Measurements from ENCODE around the gene CASP2. TPM values are rescaled to one million over a fixed set of nuclear protein-coding genes. Genes with fewer than 3 reads are reported as not detected.

Gene CASP2
- total RNA-seq, 1 experiment from 2014 or later, result 13.1 TPM

DNA sequence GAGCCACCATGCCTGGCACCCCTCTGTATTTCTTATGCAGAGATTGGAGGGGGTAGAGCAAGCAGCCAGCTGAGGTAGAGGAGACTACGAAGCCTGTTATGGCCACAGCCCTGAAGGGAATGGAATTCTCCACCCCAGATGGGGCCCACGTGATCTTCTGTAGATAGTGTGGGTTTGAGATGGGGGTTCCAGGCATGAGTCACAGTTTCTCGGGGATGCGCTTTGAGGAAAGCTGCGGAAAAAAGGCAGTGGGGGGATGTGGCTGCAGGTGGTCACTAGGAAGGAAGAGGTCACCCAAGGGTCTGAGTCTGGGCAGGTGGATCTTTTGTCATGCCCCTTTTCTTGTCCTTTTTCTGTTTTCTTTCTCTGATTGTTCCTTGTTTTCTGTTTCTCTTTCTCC, 62.9 kb downstream of the CASP2 start:
- peaks cover 5% of the 10 kb centered on the region; the same call in 1 of the 2 replicates for H3K27me3 ChIP-seq (ENCODE audit: control insufficient read depth, insufficient read depth, low read length)
- DNase-seq, result no peak

DNA sequence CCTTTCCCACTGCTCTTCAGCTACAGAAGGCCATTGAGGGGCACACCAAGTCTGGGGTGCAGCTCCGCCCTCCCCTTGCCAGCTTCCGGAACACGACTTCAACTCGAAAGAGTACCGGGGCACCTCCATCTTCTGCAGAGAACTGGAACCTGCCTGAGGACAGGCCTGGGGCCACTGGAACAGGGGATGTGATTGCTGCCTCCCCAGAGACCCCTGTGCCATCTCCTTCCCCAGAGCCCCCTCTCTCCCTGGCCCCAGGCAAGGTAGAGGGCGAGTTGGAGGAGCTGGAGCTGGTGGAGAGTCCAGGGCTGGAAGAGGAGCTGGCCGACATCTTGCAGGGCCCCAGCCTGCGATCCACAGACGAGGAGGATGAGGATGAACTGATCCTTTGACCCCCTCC, 63.4 kb downstream of the CASP2 start:
- H3K4me3 ChIP-seq (ENCODE audit: insufficient read depth, low read depth, low read length), result no peak overlapping the region
- peaks cover 6% of the 10 kb centered on the region for H3K36me3 ChIP-seq (replicated peaks; ENCODE audit: control insufficient read depth, insufficient read depth, low read length)
- peaks cover 1% of the 10 kb centered on the region; the same call in 1 of the 2 replicates for H3K27me3 ChIP-seq (ENCODE audit: control insufficient read depth, insufficient read depth, low read length)
- no peak for DNase-seq

More for the DNA sequence above, 62.9 kb downstream of the CASP2 start:
- no peak overlapping the region for H3K4me3 ChIP-seq (ENCODE audit: insufficient read depth, low read depth, low read length)
- H3K36me3 ChIP-seq (replicated peaks; ENCODE audit: control insufficient read depth, insufficient read depth, low read length), result peaks cover 2% of the 10 kb centered on the region

- peaks cover 6% of the 10 kb centered on the region for H3K36me3 ChIP-seq (replicated peaks; ENCODE audit: control insufficient read depth, insufficient read depth, low read length)
- H3K4me3 ChIP-seq (ENCODE audit: insufficient read depth, low read depth, low read length), result no peak overlapping the region
- no peak for DNase-seq
- no peaks in the 10 kb centered on the region; the same call in 1 of the 2 replicates for H3K27me3 ChIP-seq (ENCODE audit: control insufficient read depth, insufficient read depth, low read length)
Observed at GRCh38 chr7:143352531-143353002, 64.4 kb downstream of the CASP2 start.

GRCh38 chr7:143354376-143354775, 66.2 kb downstream of the CASP2 start:
- no peak for DNase-seq
- H3K27me3 ChIP-seq (ENCODE audit: control insufficient read depth, insufficient read depth, low read length), result no peaks in the 10 kb centered on the region

GRCh38 chr7:143354965-143355364, 66.8 kb downstream of the CASP2 start:
- Histone ChIP-seq H3K36me3 (replicated peaks; ENCODE audit: control insufficient read depth, insufficient read depth, low read length) (peaks cover 6% of the 10 kb centered on the region), H3K4me3 (ENCODE audit: insufficient read depth, low read depth, low read length) (no peak overlapping the region), H3K27me3 (ENCODE audit: control insufficient read depth, insufficient read depth, low read length) (no peaks in the 10 kb centered on the region)
- no peak for DNase-seq

More at GRCh38 chr7:143354376-143354775, 66.2 kb downstream of the CASP2 start:
- Histone ChIP-seq H3K36me3 (replicated peaks; ENCODE audit: control insufficient read depth, insufficient read depth, low read length) (peaks cover 6% of the 10 kb centered on the region), H3K4me3 (ENCODE audit: insufficient read depth, low read depth, low read length) (no peak overlapping the region)

GRCh38 chr7:143355450-143356385, 67.6 kb downstream of the CASP2 start:
- Histone ChIP-seq H3K4me3 (ENCODE audit: insufficient read depth, low read depth, low read length) (no peak overlapping the region), H3K36me3 (replicated peaks; ENCODE audit: control insufficient read depth, insufficient read depth, low read length) (peaks cover 6% of the 10 kb centered on the region), H3K27me3 (ENCODE audit: control insufficient read depth, insufficient read depth, low read length) (peaks cover 3% of the 10 kb centered on the region; the same call in 1 of the 2 replicates)
- DNase-seq, result peak; percentile 78

DNA sequence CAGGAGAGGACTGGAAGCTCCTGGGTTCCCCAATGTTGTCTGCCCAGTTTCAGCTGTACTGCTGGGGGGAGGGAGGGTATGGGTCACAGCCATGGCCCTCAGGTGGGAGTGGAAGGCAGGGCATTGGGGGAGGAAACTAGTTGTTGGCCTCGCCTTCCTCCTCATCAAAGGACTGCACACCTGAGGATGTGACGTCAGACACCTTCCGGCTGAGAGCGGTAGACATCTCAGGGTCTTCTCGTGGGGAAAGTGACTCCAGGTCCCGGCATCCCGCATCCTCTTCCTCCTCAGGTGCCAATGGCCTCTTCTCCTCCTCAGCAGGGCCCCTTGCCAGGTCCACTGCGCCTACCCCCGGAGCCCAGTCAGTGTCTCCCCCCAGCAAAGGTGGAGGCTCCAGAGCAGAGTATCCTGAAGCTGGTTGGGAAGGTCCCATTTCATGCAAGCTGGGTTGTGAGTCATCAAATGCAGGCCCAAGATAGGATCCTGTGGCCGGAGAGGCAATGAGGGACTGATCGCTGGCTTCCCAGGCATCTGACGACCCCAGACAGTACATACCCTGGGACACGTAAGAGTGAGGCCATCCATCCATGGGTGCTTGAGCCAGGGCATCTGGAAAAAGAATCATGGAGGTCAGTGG, 68.4 kb downstream of the CASP2 start:
- Histone ChIP-seq H3K36me3 (replicated peaks; ENCODE audit: control insufficient read depth, insufficient read depth, low read length) (peaks cover 6% of the 10 kb centered on the region), H3K27me3 (ENCODE audit: control insufficient read depth, insufficient read depth, low read length) (peaks cover 4% of the 10 kb centered on the region; the same call in 1 of the 2 replicates), H3K4me3 (ENCODE audit: insufficient read depth, low read depth, low read length) (no peak overlapping the region)
- DNase-seq, result no peak

Other genes with a start within 250 kb of the CASP2 start
- gene OR6V1, start 236.0 kb upstream of the CASP2 start, total RNA-seq (2014; rRNA removed; shearing (Covaris generic)), result not detected in 2 replicates
- not detected in 2 replicates for gene PIP, start 156.3 kb upstream of the CASP2 start, total RNA-seq (2014; rRNA removed; shearing (Covaris generic))
- not detected in 2 replicates for gene TAS2R39, start 104.9 kb upstream of the CASP2 start, total RNA-seq (2014; rRNA removed; shearing (Covaris generic))
- not detected in 2 replicates for gene TAS2R40, start 66.3 kb upstream of the CASP2 start, total RNA-seq (2014; rRNA removed; shearing (Covaris generic))
- gene GSTK1, start 24.9 kb upstream of the CASP2 start, total RNA-seq (2014; rRNA removed; shearing (Covaris generic)), result 51.8 and 51.9 TPM in 2 replicates
- 1.2 and 2.5 TPM in 2 replicates for gene TMEM139, start 3.4 kb upstream of the CASP2 start, total RNA-seq (2014; rRNA removed; shearing (Covaris generic))
- 0.11 and 0.21 TPM in 2 replicates for gene CLCN1, start 27.8 kb downstream of the CASP2 start, total RNA-seq (2014; rRNA removed; shearing (Covaris generic))
- gene FAM131B, start 74.4 kb downstream of the CASP2 start, total RNA-seq (2014; rRNA removed; shearing (Covaris generic)), result 11.9 and 16.9 TPM in 2 replicates
- 84.6 and 97.1 TPM in 2 replicates for gene ZYX, start 93.0 kb downstream of the CASP2 start, total RNA-seq (2014; rRNA removed; shearing (Covaris generic))
- 176 and 189 TPM in 2 replicates for gene EPHA1, start 120.5 kb downstream of the CASP2 start, total RNA-seq (2014; rRNA removed; shearing (Covaris generic))
- not detected in 2 replicates for gene TAS2R60, start 155.1 kb downstream of the CASP2 start, total RNA-seq (2014; rRNA removed; shearing (Covaris generic))
- 0.10 TPM in 1 of 2 replicates, not detected in the other for gene TAS2R41, start 189.5 kb downstream of the CASP2 start, total RNA-seq (2014; rRNA removed; shearing (Covaris generic))

Measured in H7 (cell line).